HG02943 (cell line): ENCODE results near the gene RGS14.
"Not testable (repeated sequence)": the region's sequence is repeated elsewhere in the genome, so short reads cannot be mapped to it uniquely, and the experiment has no call there.

Experiments used
- ATAC-seq: cut with Tn5 transposase; IDR thresholded peaks from one replicate; pipeline ENCODE4 v1.9.1; 2021; ENCODE audit warnings: mild to moderate bottlenecking, low read depth, moderate library complexity; ENCODE audit not compliant: unreplicated experiment

Gene RGS14

GRCh38 chr5:177327539-177328522 lies 29.9 kb upstream of the RGS14 start:
- ATAC-seq, result no peak

GRCh38 chr5:177328545-177329231 lies 29.0 kb upstream of the RGS14 start:
- ATAC-seq, result no peak

DNA sequence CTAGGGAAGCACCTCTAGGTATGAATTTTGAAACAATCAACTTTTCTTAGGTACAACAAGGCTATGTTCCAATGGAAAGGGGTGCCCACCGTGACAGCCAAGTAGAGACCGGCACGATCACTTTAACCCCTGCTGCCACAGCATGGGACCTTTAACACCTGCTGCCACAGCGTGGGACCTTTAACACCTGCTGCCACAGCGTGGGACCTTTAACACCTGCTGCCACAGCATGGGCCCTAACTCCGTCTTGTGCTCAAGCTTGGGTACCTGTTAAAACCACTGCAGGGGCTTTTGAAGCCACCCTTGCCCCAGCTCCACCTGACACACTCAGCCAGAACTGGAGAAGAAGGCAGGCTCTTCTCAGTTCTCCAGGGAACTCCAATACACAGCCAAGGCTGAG lies 27.8 kb upstream of the RGS14 start:
- no peak for ATAC-seq

DNA sequence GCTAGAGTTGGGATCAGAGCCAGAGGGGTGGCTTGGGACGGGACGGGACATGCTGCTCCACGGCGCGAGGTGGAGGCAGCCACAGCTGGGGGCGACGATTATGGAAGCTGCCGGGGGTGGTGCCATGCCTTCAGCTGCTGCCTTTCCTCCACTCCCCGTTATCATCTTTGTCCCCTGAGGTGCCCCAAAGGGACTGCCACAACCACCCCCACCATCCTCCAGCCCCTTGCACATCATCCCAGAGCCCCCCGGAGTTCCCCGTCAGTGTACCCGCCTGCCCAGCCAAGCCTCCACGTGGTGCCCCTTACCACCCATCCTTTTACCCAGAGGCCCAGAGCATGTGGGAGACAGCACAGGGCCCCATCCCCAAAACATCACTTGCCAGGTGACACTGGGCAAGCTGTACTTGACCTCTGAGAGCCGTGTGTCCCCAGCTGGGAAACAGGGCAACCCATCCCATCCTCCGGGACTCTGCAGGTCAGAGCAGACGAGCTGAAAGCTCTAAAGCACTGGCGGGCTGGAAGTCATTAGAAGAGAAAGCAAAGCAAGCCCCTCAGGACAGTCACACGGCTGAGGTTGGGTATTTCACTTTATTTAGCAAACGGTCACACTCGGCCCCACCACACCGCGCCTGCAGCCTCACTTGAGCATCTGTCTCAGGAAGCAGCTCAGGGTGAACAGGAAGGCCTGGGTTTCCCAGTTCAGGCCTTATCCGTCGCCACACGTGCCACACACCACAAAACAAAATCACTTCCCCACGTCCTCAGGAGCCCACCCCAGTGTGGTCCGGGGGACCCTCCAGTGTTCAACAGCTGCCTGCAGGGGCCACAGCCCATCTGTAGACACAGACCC lies 26.5 kb upstream of the RGS14 start:
- no peak for ATAC-seq

DNA sequence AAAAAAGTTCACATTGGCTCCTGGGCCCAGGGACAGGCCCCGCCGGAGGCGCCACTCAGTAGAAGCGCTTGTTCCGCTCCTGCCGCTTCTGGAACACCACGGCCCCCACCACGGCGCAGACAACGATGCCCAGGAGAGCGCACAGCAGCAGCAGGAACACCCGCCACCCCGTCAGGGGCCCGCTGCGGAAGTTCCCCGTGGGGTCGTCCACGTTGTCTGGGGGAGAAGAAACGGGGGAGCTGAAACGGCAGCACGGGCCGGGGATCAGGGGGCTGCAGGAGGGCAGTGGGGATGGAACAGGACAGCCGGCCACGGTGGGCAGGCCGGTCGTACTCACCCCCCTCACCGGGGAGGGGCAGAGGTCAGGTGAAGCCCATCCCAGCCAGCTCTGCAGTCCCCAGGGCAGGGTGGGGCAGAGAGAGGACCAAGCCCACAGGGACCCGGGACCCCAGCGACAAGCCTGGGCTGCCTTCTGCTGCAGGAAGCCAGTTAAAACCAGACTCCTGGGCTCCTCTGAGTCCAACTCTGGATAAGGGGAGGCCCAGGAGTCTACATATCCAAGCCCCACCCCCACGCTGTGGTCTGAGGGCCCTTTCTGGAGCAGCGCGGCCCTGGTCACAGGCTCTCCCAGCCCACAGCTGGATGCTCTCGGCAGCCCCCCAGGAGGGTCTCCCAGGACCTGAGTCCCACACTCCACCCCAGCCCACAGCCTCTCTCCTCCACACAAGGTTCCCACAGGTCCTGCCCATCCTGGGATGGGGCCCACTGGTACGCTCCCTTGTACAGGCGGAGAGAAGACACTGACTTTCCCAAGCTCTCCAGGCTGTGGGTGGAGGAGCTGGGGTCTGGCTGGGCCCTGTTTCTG lies 25.5 kb upstream of the RGS14 start:
- no peak for ATAC-seq

DNA sequence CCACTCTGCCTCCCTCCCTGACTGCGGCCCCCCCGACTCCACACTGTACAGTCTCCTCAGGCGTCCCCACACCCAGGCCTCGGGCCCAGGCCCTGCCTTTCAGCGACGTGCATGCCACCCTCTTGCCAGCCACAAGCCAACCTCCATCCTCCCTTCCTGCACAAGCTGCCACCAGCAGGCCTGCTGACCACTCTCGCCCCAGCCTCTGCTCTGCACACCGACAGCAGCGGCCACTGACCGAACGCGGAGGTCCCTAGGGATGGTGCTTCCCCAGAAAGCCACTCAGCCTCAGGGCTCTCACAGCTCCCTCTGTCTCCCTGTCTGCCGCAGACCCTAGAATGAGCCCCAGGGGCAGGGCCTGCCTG lies 24.8 kb upstream of the RGS14 start:
- ATAC-seq, result no peak

- ATAC-seq, result no peak
Measured at GRCh38 chr5:177333420-177334154, 24.1 kb upstream of the RGS14 start.

DNA sequence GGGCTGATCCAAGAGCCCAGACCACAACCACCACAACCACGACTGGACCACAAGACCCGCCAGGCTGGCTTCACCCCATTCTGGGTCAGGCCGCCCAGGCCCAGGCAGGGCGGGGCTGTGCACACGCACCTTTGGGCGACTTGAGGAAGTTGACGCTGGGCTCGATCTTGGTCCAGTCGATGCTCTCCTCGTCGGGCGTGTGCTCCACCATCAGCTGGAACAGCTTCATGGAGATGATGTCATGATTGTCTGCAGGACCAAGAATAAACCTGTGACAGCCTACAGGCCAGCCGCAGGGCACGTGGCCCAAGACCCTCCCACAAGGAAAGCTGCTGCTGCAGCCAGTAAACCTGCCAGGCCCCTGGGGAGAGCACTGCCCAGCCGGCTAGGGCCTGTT lies 23.6 kb upstream of the RGS14 start:
- ATAC-seq, result no peak

GRCh38 chr5:177334781-177335700 lies 22.7 kb upstream of the RGS14 start:
- no peak for ATAC-seq

- no peak for ATAC-seq
Measured at GRCh38 chr5:177335701-177336065, 22.0 kb upstream of the RGS14 start.

DNA sequence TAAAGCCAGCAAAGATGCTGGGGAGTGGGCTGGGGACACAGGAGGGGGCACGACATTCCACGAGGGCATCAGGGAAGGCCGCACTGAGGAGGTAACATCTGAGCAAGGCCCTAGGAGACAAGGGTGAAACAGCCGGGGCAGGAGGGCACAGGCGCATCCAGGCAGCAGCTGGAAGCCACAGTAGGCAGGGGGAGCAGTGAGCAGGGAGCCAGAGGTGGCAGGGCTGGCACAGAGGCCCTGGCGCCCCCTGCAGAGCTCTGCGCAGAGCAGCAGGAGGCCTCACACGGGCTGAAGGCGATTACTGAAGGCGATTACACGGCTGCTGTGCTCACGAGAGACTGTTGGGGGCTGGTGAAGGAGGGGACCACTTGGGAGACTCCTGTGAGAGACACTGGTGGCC lies 21.6 kb upstream of the RGS14 start:
- no peak for ATAC-seq

GRCh38 chr5:177336603-177337494 lies 20.9 kb upstream of the RGS14 start:
- ATAC-seq, result no peak

- ATAC-seq, result no peak
Measured at GRCh38 chr5:177338251-177339106, 19.2 kb upstream of the RGS14 start.

DNA sequence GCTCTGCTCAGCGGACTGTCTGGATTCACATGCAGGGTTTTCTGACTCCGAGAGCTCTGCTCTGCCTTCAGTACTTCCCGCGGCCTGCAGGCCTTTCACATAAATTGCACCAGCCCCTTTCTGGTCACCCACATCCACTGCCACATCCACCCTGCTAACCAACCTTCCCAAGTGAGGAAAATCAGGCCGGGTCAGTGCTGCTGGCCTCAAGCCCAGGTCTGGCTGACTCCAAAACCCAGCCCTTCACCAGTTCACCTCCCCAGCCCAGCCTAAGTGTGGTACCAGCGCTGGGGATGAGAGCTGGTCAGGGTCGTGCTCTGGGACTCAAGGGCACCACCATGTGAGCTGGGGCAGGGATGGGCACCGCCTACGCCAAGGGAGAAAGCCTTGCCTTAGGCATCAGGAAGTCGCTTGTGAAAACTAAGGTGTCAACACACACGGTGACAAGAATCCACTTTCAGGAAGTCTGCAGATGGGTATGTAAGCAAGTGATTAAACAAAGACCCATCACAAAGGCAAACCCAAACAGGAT lies 18.6 kb upstream of the RGS14 start:
- ATAC-seq, result no peak

- ATAC-seq, result not testable (repeated sequence)
Measured at GRCh38 chr5:177343000-177343399, 14.7 kb upstream of the RGS14 start.

- ATAC-seq, result no peak
Measured at GRCh38 chr5:177343777-177344176, 13.9 kb upstream of the RGS14 start.
